CD14-positive monocyte (primary cell): ENCODE measurements around the gene EPHA3. TPM values are rescaled to one million over a fixed set of nuclear protein-coding genes. Genes with fewer than 3 reads are reported as not detected.

ENCODE experiments used
- DNase-seq, 3 donors: peaks; one replicate each; pipeline ENCODE4 v3.0.0-alpha.2; 2011 to 2022
- H2AFZ ChIP-seq: 2 replicates; pipeline ENCODE4 v1.6.0; 2012; ENCODE audit warnings: mild to moderate bottlenecking, low read depth, low read length, inconsistent platforms; ENCODE audit not compliant: insufficient read depth, poor library complexity, severe bottlenecking
- H3K27ac ChIP-seq, 2 donors: 1 replicate in 1 of 2; 2 replicates in 1 of 2; pipeline ENCODE4 v1.5.1; 2012 to 2013; ENCODE audit warnings: low read length in 2 of 2, control low read depth in 1 of 2, inconsistent platforms in 1 of 2, low read depth in 1 of 2, mild to moderate bottlenecking in 1 of 2
- H3K27me3 ChIP-seq, 2 donors: one replicate each; pipeline versions ENCODE4 v1.6.0 to v1.6.1; 2011 to 2013; ENCODE audit warnings: low read length in 2 of 2; ENCODE audit not compliant: control insufficient read depth in 2 of 2, insufficient read depth in 2 of 2
- H3K36me3 ChIP-seq, 2 donors: replicated peaks in 1 of 2; 1 replicate in 1 of 2; 2 replicates in 1 of 2; pipeline versions ENCODE4 v1.5.1 to v1.6.1; 2012 to 2013; ENCODE audit warnings: low read length in 2 of 2, control low read depth in 1 of 2, inconsistent platforms in 1 of 2, mild to moderate bottlenecking in 1 of 2; ENCODE audit not compliant: insufficient read depth in 2 of 2, control insufficient read depth in 1 of 2
- H3K4me1 ChIP-seq, 2 donors: 1 replicate in 1 of 2; 2 replicates in 1 of 2; pipeline versions ENCODE4 v1.5.1 to v1.6.1; 2012 to 2013; ENCODE audit warnings: low read length in 2 of 2, control low read depth in 1 of 2, inconsistent platforms in 1 of 2, mild to moderate bottlenecking in 1 of 2, moderate library complexity in 1 of 2; ENCODE audit not compliant: insufficient read depth in 2 of 2, control insufficient read depth in 1 of 2
- H3K4me2 ChIP-seq: replicated peaks from 2 replicates; pipeline ENCODE3; 2012; ENCODE audit warnings: low read length, moderate library complexity, mild to moderate bottlenecking; ENCODE audit not compliant: poor library complexity, severe bottlenecking; ENCODE audit errors: extremely low read depth
- H3K4me3 ChIP-seq, 3 experiments: fragments of 200-600 bp in 1 of 3; sonication (generic) in 1 of 3; replicated peaks in 1 of 3; 1 replicate in 2 of 3; 2 replicates in 1 of 3; pipeline ENCODE4 v1.5.1; 2011 to 2013; ENCODE audit warnings: low read length in 3 of 3, mild to moderate bottlenecking in 3 of 3, control low read depth in 2 of 3, low read depth in 2 of 3, inconsistent platforms in 1 of 3, moderate library complexity in 1 of 3
- H3K79me2 ChIP-seq: 2 replicates; pipeline ENCODE4 v1.6.0; 2012; ENCODE audit warnings: mild to moderate bottlenecking, control low read depth, inconsistent platforms, low read length, moderate library complexity; ENCODE audit not compliant: insufficient read depth
- H3K9ac ChIP-seq: 2 replicates; pipeline ENCODE4 v1.6.0; 2017; ENCODE audit warnings: low read length, mild to moderate bottlenecking; ENCODE audit not compliant: insufficient read depth, poor library complexity, severe bottlenecking
- H3K9me3 ChIP-seq, 2 donors: replicated peaks in 1 of 2; 1 replicate in 1 of 2; 2 replicates in 1 of 2; pipeline versions ENCODE4 v1.5.1 to v1.6.1; 2012 to 2013; ENCODE audit warnings: low read length in 2 of 2, control low read depth in 1 of 2; ENCODE audit not compliant: control insufficient read depth in 1 of 2, insufficient read depth in 1 of 2
- H4K20me1 ChIP-seq: 2 replicates; pipeline ENCODE4 v1.6.0; 2012; ENCODE audit warnings: mild to moderate bottlenecking, low read length, control low read depth, moderate library complexity; ENCODE audit not compliant: insufficient read depth
- H3K27ac Mint-ChIP-seq, 7 donors: one replicate each; pipeline ENCODE4 v1.8.0; 2020; ENCODE audit warnings: mild to moderate bottlenecking in 7 of 7, mixed read lengths in 7 of 7, moderate library complexity in 6 of 7, inconsistent platforms in 2 of 7
- H3K27me3 Mint-ChIP-seq, 3 donors: one replicate each; pipeline ENCODE4 v1.8.0; 2021 to 2022; ENCODE audit warnings: low read depth in 3 of 3, mild to moderate bottlenecking in 3 of 3, mixed read lengths in 3 of 3, moderate library complexity in 3 of 3, inconsistent platforms in 1 of 3
- H3K36me3 Mint-ChIP-seq, 2 donors: one replicate each; pipeline ENCODE4 v1.8.0; 2020; ENCODE audit warnings: mixed read lengths in 2 of 2, inconsistent platforms in 1 of 2, mild to moderate bottlenecking in 1 of 2
- H3K4me1 Mint-ChIP-seq: one replicate; pipeline ENCODE4 v1.8.0; 2020; ENCODE audit warnings: mild to moderate bottlenecking, mixed read lengths
- H3K4me3 Mint-ChIP-seq, 2 donors: one replicate each; pipeline ENCODE4 v1.8.0; 2020; ENCODE audit warnings: mild to moderate bottlenecking in 2 of 2, mixed read lengths in 2 of 2, moderate library complexity in 1 of 2
- H3K9me3 Mint-ChIP-seq, 7 donors: one replicate each; pipeline ENCODE4 v1.8.0; 2020 to 2022; ENCODE audit warnings: mixed read lengths in 7 of 7, mild to moderate bottlenecking in 6 of 7, moderate library complexity in 6 of 7, inconsistent platforms in 2 of 7
- WGBS: methylation state at CpG from one replicate; pipeline ENCODE4 v1.1.5; 2013; ENCODE audit warnings: missing lambda C conversion rate; ENCODE audit not compliant: insufficient coverage; 5-methylcytosine and 5-hydroxymethylcytosine counted together
- intact Hi-C, 2 donors: fragments of 100-400 bp; cut with micrococcal nuclease; formaldehyde crosslinking; loops; one replicate each; pipeline versions ENCODE4 v1.15.0 to v1.15.1; 2023
- polyA plus RNA-seq, 3 donors: library from polyadenylated mRNA; depleted of rRNA in 1 of 3; unstranded in 2 of 3; stranded (reverse) in 1 of 3; fragments of 300-500 nt in 2 of 3; fragments of >200 nt in 1 of 3; fragmentation: Illumina TruSeq in 2 of 3; gene quantifications; 1 replicate in 2 of 3; 2 replicates in 1 of 3; pipeline ENCODE4 v1.2.3, GENCODE V29; 2012 to 2021
- TF ChIP-seq, protein P1 (sequence below): fragments of 200-600 bp; IDR thresholded peaks from one replicate; pipeline ENCODE4 v1.8.0; 2022; ENCODE audit warnings: antibody characterized with exemption, mild to moderate bottlenecking

EPHA3 gene
- polyA plus RNA-seq, 3 donors: not detected

DNA sequence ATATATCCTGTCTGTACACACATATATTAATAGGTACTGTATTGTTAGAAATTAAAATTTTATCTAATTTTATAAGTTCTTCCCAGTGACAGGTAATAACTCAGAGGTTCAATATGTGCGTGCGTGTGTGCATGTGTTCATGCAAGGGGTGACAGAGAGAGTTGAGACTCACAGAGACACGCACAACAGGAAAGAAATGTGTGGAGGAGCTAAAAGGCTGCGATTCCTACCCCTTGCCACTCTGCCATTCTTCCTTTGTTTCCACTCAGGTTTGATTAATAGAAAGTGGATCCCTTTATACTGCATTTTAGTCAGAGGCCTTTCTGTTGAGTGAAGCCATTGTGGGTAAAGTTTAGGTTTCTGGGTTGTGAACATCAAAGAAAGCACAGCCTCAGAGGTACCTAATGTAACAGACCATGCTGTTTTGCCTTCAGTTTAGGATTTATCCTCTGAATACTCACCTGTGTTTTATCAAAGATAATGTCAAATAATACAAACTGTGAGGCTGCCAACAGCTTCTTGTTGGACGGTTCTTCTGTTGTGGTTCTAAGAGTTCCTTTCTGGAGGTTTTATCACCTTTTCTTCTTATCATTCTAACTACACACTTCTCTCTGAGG, 182.3 kb downstream of the EPHA3 start:
- Mint-ChIP-seq H3K9me3 (peaks cover 0 to 3% (median 1%) of the 10 kb centered on the region in 7 donors), H3K4me3 (no peak overlapping the region), H3K27me3 (no peaks in the 10 kb centered on the region), H3K36me3 (no peaks in the 10 kb centered on the region), H3K27ac (no peak overlapping the region), H3K4me1 (no peaks in the 10 kb centered on the region)
- WGBS: no CpG with 5 or more reads among the region's 5 CpGs
- H3K36me3 ChIP-seq: no peaks in the 10 kb centered on the region
- H3K27ac ChIP-seq: no peak overlapping the region
- DNase-seq: no peak
- H2AFZ ChIP-seq: no peak overlapping the region
- H3K4me2 ChIP-seq: no peak overlapping the region
- no peaks in the 10 kb centered on the region for H3K27me3 ChIP-seq
- H3K79me2 ChIP-seq: no peaks in the 10 kb centered on the region
- no peak overlapping the region for H3K4me3 ChIP-seq
- no peaks in the 10 kb centered on the region for H3K9me3 ChIP-seq
- TF ChIP-seq, protein P1, sequence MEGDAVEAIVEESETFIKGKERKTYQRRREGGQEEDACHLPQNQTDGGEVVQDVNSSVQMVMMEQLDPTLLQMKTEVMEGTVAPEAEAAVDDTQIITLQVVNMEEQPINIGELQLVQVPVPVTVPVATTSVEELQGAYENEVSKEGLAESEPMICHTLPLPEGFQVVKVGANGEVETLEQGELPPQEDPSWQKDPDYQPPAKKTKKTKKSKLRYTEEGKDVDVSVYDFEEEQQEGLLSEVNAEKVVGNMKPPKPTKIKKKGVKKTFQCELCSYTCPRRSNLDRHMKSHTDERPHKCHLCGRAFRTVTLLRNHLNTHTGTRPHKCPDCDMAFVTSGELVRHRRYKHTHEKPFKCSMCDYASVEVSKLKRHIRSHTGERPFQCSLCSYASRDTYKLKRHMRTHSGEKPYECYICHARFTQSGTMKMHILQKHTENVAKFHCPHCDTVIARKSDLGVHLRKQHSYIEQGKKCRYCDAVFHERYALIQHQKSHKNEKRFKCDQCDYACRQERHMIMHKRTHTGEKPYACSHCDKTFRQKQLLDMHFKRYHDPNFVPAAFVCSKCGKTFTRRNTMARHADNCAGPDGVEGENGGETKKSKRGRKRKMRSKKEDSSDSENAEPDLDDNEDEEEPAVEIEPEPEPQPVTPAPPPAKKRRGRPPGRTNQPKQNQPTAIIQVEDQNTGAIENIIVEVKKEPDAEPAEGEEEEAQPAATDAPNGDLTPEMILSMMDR: no peak
- no peaks in the 10 kb centered on the region for H3K4me1 ChIP-seq
- H4K20me1 ChIP-seq: no peaks in the 10 kb centered on the region
- no peak overlapping the region for H3K9ac ChIP-seq
- intact Hi-C loops: no loop called here

DNA sequence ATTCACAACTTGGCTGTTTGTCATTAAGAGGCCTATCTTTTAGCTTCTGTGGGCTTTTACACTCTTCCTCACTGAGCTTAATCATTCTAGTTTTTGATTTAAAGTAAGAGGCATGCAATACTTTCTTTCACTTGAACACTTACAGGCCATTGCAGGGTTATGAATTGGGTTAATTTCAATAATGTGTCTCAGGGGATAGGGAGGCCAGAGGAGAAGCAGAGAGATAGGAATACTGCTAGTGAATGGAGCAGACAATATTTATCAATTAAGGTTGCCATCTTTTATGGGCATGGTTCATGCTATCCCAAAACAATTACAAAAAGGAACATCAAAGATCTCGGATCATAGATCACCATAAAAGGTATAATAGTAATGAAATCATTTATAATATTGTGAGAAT, 189.8 kb downstream of the EPHA3 start:
- Histone ChIP-seq H3K27ac (no peak overlapping the region), H4K20me1 (no peaks in the 10 kb centered on the region), H3K4me2 (no peak overlapping the region), H3K4me3 (no peak overlapping the region), H3K9me3 (no peaks in the 10 kb centered on the region), H3K4me1 (no peaks in the 10 kb centered on the region), H3K36me3 (no peaks in the 10 kb centered on the region), H3K9ac (no peak overlapping the region), H2AFZ (no peak overlapping the region), H3K79me2 (no peaks in the 10 kb centered on the region), H3K27me3 (no peaks in the 10 kb centered on the region)
- Mint-ChIP-seq H3K4me3 (no peak overlapping the region), H3K27me3 (no peaks in the 10 kb centered on the region), H3K36me3 (no peaks in the 10 kb centered on the region), H3K4me1 (no peaks in the 10 kb centered on the region), H3K27ac (no peak overlapping the region), H3K9me3 (peaks cover 0 to 3% (median 0%) of the 10 kb centered on the region in 7 donors)
- intact Hi-C loops: no loop called here
- no CpG with 5 or more reads among the region's 1 CpG for WGBS
- TF ChIP-seq, protein P1: no peak
- DNase-seq: no peak
